Cardiac fibroblast (primary cell): ENCODE data around the gene MARCHF10.

Experiments used
- DNase-seq, 2 donors: peaks; one replicate each; pipeline versions ENCODE4 v3.0.0 to v3.0.0-alpha.2; 2010; ENCODE audit warnings: low read depth in 2 of 2
- H3K4me3 ChIP-seq, 2 donors: replicated peaks in 1 of 2; 1 replicate in 1 of 2; 2 replicates in 1 of 2; pipeline ENCODE4 v1.5.1; 2011; ENCODE audit warnings: low read depth in 2 of 2, low read length in 2 of 2, mild to moderate bottlenecking in 2 of 2, moderate library complexity in 1 of 2
- TF ChIP-seq, protein P1 (sequence below): IDR thresholded peaks from one replicate; pipeline ENCODE4 v1.5.1; 2011; ENCODE audit warnings: low read depth, mild to moderate bottlenecking, low read length, inconsistent platforms

MARCHF10 gene

DNA sequence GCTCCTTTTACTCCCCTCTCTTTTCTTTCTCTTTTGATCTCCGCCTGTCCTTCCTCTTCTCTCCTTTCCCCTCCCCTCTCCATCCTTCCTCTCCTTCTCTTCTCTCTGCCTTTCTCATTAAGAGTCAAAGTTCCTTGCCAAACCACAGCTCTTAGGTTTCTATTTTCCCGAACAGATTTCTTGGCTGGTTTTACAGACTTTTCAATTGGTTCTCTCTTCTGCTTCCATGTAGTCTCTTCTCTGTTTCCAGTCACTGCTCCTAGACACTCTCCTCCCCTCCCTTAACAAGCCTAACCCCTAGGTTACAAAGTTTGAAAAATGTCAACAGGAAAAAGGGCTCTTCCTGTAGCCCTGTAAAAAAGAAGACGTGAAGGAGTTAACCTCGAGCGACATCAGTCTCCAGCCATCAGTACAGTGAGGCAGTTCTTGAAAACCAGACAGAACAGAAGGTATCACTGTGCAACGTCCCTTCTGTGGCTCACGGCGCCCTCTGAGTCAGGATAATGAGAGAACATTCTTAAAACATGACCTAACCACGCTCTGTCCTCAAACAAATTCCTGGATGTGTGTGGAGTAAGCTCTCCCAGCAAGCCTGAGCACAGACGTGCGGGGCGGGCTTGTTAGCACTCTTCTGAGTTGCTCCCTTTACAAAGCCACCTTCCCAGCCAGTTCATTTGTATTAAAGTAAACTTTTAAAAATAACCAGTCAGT is 11.6 kb upstream of the MARCHF10 start:
- TF ChIP-seq, protein P1, sequence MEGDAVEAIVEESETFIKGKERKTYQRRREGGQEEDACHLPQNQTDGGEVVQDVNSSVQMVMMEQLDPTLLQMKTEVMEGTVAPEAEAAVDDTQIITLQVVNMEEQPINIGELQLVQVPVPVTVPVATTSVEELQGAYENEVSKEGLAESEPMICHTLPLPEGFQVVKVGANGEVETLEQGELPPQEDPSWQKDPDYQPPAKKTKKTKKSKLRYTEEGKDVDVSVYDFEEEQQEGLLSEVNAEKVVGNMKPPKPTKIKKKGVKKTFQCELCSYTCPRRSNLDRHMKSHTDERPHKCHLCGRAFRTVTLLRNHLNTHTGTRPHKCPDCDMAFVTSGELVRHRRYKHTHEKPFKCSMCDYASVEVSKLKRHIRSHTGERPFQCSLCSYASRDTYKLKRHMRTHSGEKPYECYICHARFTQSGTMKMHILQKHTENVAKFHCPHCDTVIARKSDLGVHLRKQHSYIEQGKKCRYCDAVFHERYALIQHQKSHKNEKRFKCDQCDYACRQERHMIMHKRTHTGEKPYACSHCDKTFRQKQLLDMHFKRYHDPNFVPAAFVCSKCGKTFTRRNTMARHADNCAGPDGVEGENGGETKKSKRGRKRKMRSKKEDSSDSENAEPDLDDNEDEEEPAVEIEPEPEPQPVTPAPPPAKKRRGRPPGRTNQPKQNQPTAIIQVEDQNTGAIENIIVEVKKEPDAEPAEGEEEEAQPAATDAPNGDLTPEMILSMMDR = no peak
- peak; percentile 96 to 99 for DNase-seq
- H3K4me3 ChIP-seq = peak overlapping the region in 1 of 2 donors; percentile 29

DNA sequence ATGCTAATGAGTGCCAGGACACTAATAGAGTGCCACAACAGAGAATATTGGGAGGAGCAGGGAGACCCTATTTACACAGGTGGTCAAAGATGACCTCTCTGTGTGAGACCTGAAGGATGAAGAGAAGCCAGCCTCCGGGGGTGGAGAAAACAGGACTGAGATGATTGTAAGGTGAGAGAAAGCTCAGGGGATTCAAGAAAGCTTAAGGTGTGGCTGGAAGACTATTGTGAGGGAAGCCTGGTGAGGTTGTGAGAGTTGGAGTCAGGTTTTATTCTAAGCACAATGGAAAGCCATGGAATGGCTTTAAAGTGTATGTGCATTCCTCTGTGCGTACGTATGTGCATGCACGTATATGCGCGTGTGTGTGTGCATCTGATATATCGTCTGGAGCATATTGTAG is 10.4 kb upstream of the MARCHF10 start:
- TF ChIP-seq, protein P1 = no peak
- DNase-seq = no peak
- H3K4me3 ChIP-seq = no peak overlapping the region

DNA sequence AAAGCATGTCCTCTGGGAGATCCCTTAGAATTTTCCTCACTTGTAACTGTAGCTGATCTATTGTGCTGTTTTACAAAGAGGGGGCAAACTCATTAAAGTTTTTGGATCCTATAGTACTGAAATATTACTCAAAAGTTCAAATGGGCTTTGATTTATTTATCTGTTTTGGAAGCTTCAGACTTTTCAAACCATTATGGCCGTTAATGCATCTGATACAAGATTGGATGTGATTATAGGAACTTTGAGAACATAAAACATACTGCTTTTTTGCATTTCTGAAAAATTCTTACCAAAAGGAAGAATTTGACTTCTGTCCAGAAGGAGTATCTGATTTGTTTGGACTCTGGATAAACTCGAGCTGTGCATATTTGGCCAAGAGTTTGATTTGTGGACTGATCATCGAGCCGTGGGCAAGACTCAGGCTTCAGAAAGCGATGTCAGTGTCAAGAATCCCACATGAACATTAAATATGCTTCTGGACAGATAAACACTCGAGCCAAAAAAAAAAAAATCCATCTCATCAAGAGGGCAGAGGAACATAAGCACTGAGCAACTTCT is 8.2 kb upstream of the MARCHF10 start:
- TF ChIP-seq, protein P1 = no peak
- no peak overlapping the region for H3K4me3 ChIP-seq
- peak in 1 of 2 donors; percentile 17 for DNase-seq

DNA sequence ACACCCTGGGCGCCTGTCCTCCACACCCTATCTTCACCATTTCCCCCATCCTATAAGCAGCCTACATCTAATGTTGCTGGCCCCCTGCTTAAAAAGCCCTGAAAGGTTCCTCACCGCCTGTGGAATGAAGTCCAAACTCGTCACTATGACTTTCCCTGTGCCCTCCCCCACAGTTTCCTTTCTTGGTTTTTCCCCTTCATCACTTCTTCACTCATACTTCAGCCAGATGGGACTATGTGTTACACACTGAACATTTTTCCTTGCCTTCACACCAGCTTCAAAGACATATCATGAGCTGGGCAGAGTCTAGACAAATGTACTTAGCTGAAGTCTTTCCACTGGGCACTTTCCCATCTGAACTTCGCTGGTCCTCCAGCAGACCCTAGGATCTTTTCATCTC is 1.5 kb upstream of the MARCHF10 start:
- TF ChIP-seq, protein P1 = no peak
- no peak overlapping the region for H3K4me3 ChIP-seq
- DNase-seq = peak; percentile 47 to 68

DNA sequence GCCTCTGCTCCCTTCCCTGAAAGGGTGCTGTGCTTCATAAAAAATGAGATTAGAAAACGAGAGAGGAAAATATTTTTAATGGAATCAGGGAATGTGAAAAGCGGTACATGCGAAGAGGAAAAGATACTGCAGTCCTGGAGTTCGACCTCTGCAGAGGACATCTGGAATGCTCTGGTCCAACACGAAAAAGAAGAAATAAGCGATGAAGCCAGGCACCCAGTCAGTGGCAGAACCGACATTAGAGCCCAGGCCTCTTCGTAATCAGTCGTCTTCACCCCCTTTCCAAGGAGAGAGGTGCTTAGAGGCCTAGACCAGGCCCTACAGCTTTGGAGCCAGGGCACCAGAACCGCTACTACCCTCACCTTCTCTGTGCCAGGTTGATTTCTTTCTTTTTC is 459 bp upstream of the MARCHF10 start:
- no peak overlapping the region for H3K4me3 ChIP-seq
- no peak for DNase-seq
- TF ChIP-seq, protein P1 = no peak

DNA sequence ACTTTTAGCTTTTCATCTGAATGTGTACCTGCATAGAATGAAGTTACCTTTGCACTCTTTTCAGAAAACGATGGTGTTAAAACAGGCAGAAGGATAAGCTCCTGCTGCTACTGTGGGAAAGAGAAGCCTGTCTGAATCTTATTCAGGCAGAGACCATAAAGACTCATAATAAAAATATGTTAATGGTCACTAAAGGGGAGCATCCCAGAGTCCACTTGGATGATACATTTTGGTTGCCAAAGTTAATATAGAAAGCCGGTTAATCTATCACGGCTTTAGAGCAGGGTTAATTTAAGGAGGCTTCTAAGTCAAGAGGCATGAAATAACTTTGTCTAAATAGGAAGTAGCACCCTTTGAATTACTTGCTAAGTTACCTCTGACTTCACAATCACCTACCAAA is 2.9 kb downstream of the MARCHF10 start:
- DNase-seq = peak in 1 of 2 donors; percentile 52
- TF ChIP-seq, protein P1 = no peak

More for the DNA sequence above, 2.9 kb downstream of the MARCHF10 start:
- H3K4me3 ChIP-seq = no peak overlapping the region
